ENCODE measurements around the gene TMEM41B. TPM values are rescaled to one million over a fixed set of nuclear protein-coding genes. Genes with fewer than 3 reads are reported as not detected.

The TMEM41B gene
- total and polyA plus RNA-seq, 8 donors = 36.5 to 77.1 (median 44.3) TPM

DNA sequence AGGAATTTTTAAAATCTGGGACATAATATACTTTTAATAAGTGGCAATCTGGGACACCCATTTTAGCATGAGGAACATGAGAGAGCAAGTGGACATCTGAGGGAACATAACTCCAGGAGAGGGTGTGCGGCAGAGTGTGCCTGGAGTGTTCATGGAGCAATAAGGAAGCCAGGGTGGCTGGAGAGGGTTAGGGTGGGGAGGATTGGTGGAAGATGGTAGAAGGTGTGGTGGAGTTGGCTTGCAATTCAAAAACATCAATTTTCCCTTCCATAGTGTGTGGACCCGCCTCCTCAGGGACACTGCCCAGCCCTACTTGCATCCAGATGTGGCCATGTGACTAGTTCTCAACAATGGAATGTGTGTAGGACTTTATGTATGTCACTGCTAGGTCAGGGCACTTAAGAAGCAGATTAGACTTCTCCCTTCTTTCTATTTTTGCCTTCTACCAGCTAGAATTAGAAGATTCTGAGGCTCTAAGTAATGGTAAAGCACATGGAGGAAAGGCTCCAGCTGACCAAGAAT is 44.8 kb downstream of the TMEM41B start:
- ATAC-seq (no peak), DNase-seq (no peak)
- H3K4me3 ChIP-seq = no peak overlapping the region
- no peaks in the 10 kb centered on the region for H3K9me3 ChIP-seq
- H3K4me1 ChIP-seq = peaks cover 0 to 30% of the 10 kb centered on the region in 2 donors
- H3K27me3 ChIP-seq = no peaks in the 10 kb centered on the region
- intact Hi-C loops (cut with DNase I) = loop anchor here in 1 of 2 donors (10.0 kb wide), 1 partner anchor 95 kb away; no protein-coding TSS in a partner anchor
- TF ChIP-seq, protein P1, sequence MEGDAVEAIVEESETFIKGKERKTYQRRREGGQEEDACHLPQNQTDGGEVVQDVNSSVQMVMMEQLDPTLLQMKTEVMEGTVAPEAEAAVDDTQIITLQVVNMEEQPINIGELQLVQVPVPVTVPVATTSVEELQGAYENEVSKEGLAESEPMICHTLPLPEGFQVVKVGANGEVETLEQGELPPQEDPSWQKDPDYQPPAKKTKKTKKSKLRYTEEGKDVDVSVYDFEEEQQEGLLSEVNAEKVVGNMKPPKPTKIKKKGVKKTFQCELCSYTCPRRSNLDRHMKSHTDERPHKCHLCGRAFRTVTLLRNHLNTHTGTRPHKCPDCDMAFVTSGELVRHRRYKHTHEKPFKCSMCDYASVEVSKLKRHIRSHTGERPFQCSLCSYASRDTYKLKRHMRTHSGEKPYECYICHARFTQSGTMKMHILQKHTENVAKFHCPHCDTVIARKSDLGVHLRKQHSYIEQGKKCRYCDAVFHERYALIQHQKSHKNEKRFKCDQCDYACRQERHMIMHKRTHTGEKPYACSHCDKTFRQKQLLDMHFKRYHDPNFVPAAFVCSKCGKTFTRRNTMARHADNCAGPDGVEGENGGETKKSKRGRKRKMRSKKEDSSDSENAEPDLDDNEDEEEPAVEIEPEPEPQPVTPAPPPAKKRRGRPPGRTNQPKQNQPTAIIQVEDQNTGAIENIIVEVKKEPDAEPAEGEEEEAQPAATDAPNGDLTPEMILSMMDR (IDR thresholded peaks at IDR 0.05) = no peak
- no peak overlapping the region for H3K27ac ChIP-seq
- no peaks in the 10 kb centered on the region for H3K36me3 ChIP-seq

DNA sequence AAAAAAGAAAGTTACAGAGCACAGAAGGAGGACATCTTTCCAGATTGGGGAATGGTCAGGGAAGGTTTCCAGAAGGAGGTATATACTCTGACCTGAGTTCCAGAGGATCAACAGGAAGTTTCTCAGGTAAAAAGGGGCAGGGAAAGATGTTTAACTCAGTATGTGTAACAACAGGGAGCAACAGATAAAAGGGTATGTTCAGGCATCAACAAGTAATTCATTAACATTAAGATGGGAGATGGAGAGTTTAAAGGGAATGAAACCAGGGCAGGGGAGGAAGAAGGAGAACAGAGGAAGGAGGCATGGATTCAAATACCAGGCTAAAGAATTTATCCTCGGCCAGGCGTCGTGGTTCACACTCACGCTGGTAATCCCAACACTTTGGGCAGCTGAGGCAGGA is 46.7 kb downstream of the TMEM41B start:
- intact Hi-C loops (cut with DNase I) = loop anchor here in 1 of 2 donors (10.0 kb wide), 1 partner anchor 93 kb away; no protein-coding TSS in a partner anchor
- no peak for DNase-seq
- TF ChIP-seq, protein P1 (IDR thresholded peaks at IDR 0.05) = no peak
- H3K9me3 ChIP-seq = no peaks in the 10 kb centered on the region
- H3K4me1 ChIP-seq = peaks cover 0 to 20% of the 10 kb centered on the region in 2 donors
- no peaks in the 10 kb centered on the region for H3K36me3 ChIP-seq
- H3K27me3 ChIP-seq = no peaks in the 10 kb centered on the region
- no peak for ATAC-seq
- H3K4me3 ChIP-seq = no peak overlapping the region
- no peak overlapping the region for H3K27ac ChIP-seq

DNA sequence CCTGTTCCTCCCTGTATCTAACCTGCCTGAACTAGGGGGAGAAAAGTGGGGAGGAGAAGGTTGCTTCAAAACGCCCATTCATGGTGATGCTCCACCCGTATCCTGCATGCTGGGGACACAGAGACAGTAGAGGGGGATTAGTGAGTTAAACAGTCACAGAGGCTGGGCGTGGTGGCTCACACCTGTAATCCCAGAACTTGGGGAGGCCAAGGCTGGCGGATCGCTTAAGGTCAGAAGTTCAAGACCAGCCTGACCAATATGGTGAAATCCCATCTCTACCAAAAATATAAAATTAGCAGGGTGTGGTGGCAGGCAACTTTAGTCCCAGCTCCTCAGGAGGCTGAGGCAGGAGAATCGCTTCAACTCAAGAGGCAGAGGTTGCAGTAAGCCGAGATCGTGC is 47.5 kb downstream of the TMEM41B start:
- ATAC-seq = no peak
- no peaks in the 10 kb centered on the region for H3K36me3 ChIP-seq
- H3K9me3 ChIP-seq = no peaks in the 10 kb centered on the region
- TF ChIP-seq, protein P1 (IDR thresholded peaks at IDR 0.05) = no peak
- peaks cover 4 to 25% of the 10 kb centered on the region in 2 donors for H3K4me1 ChIP-seq
- no peak for DNase-seq
- no peak overlapping the region for H3K4me3 ChIP-seq
- H3K27ac ChIP-seq = no peak overlapping the region
- no peaks in the 10 kb centered on the region for H3K27me3 ChIP-seq
- intact Hi-C loops (cut with DNase I) = loop anchor here in 1 of 2 donors (10.0 kb wide), 1 partner anchor 92 kb away; no protein-coding TSS in a partner anchor

DNA sequence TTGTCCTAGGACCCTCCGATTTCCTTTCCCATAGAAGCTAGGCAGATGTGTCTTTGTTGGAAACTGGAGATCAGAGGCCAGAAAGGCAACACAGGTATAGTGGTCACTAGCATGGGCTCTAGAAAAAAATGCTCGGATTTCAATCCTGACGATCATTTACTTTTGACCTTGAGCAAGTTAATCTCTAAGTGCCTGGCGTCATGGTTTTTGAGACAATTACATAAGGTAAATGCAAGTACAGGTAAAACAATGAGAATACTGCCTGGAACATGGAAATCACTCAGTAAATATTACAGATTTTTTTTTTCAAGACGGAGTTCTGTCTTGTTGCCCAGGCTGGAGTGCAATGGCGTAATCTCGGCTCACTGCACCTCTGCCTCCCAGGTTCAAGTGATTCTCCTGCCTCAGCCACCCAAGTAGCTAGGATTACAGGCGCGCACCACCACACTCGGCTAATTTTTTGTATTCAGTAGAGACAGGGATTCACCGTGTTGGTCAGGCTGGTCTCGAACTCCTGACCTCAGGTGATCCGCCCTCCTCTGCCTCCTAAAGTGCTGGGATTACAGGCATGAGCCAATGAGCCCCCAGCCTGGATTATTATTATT is 48.2 kb downstream of the TMEM41B start:
- TF ChIP-seq, protein P1 (IDR thresholded peaks at IDR 0.05) = no peak
- no peak for ATAC-seq
- no peaks in the 10 kb centered on the region for H3K27me3 ChIP-seq
- DNase-seq = no peak
- intact Hi-C loops (cut with DNase I) = loop anchor here in 1 of 2 donors (10.0 kb wide), 1 partner anchor 91 kb away; no protein-coding TSS in a partner anchor
- H3K36me3 ChIP-seq = no peaks in the 10 kb centered on the region
- peaks cover 4 to 32% of the 10 kb centered on the region in 2 donors for H3K4me1 ChIP-seq
- H3K4me3 ChIP-seq = no peak overlapping the region
- no peaks in the 10 kb centered on the region for H3K9me3 ChIP-seq
- H3K27ac ChIP-seq = peak overlapping the region in 1 of 2 donors; percentile 96

All from left lung (tissue), 10 donors.